ENCODE data around the gene CDK9.

GRCh38 chr9:127773981-127774380 is 11.9 kb upstream of the CDK9 start:
- TF ChIP-seq, protein P1, sequence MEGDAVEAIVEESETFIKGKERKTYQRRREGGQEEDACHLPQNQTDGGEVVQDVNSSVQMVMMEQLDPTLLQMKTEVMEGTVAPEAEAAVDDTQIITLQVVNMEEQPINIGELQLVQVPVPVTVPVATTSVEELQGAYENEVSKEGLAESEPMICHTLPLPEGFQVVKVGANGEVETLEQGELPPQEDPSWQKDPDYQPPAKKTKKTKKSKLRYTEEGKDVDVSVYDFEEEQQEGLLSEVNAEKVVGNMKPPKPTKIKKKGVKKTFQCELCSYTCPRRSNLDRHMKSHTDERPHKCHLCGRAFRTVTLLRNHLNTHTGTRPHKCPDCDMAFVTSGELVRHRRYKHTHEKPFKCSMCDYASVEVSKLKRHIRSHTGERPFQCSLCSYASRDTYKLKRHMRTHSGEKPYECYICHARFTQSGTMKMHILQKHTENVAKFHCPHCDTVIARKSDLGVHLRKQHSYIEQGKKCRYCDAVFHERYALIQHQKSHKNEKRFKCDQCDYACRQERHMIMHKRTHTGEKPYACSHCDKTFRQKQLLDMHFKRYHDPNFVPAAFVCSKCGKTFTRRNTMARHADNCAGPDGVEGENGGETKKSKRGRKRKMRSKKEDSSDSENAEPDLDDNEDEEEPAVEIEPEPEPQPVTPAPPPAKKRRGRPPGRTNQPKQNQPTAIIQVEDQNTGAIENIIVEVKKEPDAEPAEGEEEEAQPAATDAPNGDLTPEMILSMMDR (IDR thresholded peaks at IDR 0.05): no peak
- TF ChIP-seq POLR2A (IDR thresholded peaks at IDR 0.05): no peak
